ENCODE measurements around the gene ICA1. TPM values are rescaled to one million over a fixed set of nuclear protein-coding genes. Genes with fewer than 3 reads are reported as not detected.

The ICA1 gene
- total and polyA plus RNA-seq, 2 donors (not counting 3 experiments of a cell fraction or from before 2014, with no cell fraction given): 19.0 to 47.1 TPM

DNA sequence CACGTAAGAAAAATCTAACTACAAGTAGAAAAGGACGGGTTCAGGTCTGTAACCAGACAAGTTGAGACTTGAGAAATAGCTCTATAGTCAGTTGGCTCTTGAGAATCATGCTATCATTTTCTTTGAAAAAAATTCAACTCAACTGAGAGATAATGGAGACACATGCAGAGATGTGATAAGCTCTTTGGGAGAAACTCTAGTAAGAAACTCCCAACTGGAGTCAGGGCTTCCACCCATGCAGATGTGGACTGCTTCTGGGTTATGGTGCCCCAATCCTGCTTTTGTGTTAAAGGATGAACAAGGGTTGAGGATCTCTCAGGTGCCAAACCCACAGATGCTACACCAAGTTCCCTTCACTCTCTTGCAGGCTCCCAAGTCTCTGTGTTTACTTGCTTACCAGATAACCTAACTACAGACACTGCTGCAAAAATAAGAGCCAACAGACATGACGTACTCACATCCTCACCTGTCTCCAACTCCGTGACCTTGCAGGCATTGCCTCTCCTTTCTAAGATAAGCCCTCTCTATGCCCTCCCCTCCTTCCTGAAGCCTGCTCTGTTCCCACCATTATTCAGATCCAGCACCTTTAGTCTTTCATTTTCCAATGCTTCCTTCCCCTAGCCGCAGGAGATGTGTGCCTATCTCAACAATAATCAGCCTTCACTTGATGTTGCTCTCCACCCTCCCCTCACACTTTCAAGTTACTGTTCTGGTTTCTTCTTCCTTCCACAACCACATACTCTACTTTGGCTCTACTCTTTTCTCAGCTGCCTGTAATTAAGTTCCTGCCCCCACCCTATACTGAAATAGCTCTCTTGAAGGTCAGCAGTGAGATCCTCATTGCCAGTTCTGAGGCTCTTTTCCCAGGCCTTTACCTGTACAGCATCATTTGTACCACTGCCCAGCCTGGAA, 130.0 kb downstream of the ICA1 start:
- Histone ChIP-seq H3K4me1 (ENCODE audit: control insufficient read depth, extremely low read depth, insufficient read depth, low read length) (no peaks in the 10 kb centered on the region), H3K9me1 (replicated peaks; ENCODE audit: control insufficient read depth, extremely low read depth, insufficient read depth, low read length) (no peaks in the 10 kb centered on the region), H3K36me3 (ENCODE audit: control insufficient read depth in 2 of 2, extremely low read depth in 1 of 2, insufficient read depth in 2 of 2, low read length in 2 of 2) (peaks cover 0 to 2% of the 10 kb centered on the region in 2 experiments), H4K20me1 (replicated peaks; ENCODE audit: control insufficient read depth, extremely low read depth, insufficient read depth, low read length) (no peaks in the 10 kb centered on the region), H3K9ac (replicated peaks; ENCODE audit: extremely low read depth, insufficient read depth, low read length) (no peak overlapping the region), H3K9me3 (replicated peaks; ENCODE audit: control insufficient read depth, insufficient read depth, low read length) (no peaks in the 10 kb centered on the region), H3K4me3 (replicated peaks in 1 of 3; ENCODE audit: insufficient read depth in 1 of 3, low read depth in 1 of 3, low read length in 3 of 3) (no peak overlapping the region), H2AFZ (ENCODE audit: low read depth, low read length) (no peak overlapping the region), H3K4me2 (ENCODE audit: insufficient read depth, low read length) (no peak overlapping the region), H3K27me3 (ENCODE audit: control insufficient read depth in 2 of 2, insufficient read depth in 2 of 2, low read length in 2 of 2) (no peaks in the 10 kb centered on the region), H3K27ac (ENCODE audit: insufficient read depth, low read depth, low read length) (no peak overlapping the region), H3K79me2 (ENCODE audit: control insufficient read depth, insufficient read depth, low read length) (no peaks in the 10 kb centered on the region)
- FAIRE-seq (no peak), DNase-seq (ENCODE audit: low read depth, low spot score) (no peak)
- dilution Hi-C loops (cut with MboI; ENCODE audit: extremely low pct_ligation_motif_present, low sequenced_read_pairs): no loop called here
- ChIA-PET POLR2A (no interaction called here), CTCF (interaction anchor here (0.9 kb wide), 1 partner anchor 8 kb away, joined by 3 read pairs; no protein-coding TSS in a partner anchor)
- intact Hi-C loops (cut with micrococcal nuclease): no loop called here
- TF ChIP-seq, protein P1, sequence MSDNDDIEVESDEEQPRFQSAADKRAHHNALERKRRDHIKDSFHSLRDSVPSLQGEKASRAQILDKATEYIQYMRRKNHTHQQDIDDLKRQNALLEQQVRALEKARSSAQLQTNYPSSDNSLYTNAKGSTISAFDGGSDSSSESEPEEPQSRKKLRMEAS (IDR thresholded peaks at IDR 0.05; ENCODE audit: insufficient read depth, insufficient read length): no peak
- TF ChIP-seq POLR2A (IDR thresholded peaks at IDR 0.05; ENCODE audit: low read depth, low read length): no peak
- no peak for TF ChIP-seq POLR2AphosphoS5 (IDR thresholded peaks at IDR 0.05; ENCODE audit: insufficient read depth, low read depth, low read length)
- TF ChIP-seq FOS (IDR thresholded peaks at IDR 0.05; ENCODE audit: borderline replicate concordance, insufficient read depth, low read length): no peak
- TF ChIP-seq GATA2 (IDR thresholded peaks at IDR 0.05; ENCODE audit: insufficient read depth, insufficient read length, low read depth, low read length): no peak
- TF ChIP-seq, protein P2, sequence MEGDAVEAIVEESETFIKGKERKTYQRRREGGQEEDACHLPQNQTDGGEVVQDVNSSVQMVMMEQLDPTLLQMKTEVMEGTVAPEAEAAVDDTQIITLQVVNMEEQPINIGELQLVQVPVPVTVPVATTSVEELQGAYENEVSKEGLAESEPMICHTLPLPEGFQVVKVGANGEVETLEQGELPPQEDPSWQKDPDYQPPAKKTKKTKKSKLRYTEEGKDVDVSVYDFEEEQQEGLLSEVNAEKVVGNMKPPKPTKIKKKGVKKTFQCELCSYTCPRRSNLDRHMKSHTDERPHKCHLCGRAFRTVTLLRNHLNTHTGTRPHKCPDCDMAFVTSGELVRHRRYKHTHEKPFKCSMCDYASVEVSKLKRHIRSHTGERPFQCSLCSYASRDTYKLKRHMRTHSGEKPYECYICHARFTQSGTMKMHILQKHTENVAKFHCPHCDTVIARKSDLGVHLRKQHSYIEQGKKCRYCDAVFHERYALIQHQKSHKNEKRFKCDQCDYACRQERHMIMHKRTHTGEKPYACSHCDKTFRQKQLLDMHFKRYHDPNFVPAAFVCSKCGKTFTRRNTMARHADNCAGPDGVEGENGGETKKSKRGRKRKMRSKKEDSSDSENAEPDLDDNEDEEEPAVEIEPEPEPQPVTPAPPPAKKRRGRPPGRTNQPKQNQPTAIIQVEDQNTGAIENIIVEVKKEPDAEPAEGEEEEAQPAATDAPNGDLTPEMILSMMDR (IDR thresholded peaks at IDR 0.05; ENCODE audit: extremely low read depth in 1 of 2, insufficient read depth in 1 of 2, low read depth in 1 of 2, low read length in 2 of 2): no peak
- no peak for TF ChIP-seq EZH2 (IDR thresholded peaks at IDR 0.05; ENCODE audit: borderline replicate concordance, low read depth, low read length, severe bottlenecking)
- TF ChIP-seq MYC (IDR thresholded peaks at IDR 0.05; ENCODE audit: low read depth, low read length): no peak
- no peak for TF ChIP-seq JUN (IDR thresholded peaks at IDR 0.05; ENCODE audit: borderline replicate concordance, insufficient read depth, insufficient read length, low read depth)
- no TSS peak for BruUV-seq (replicated peaks)

All from endothelial cell of umbilical vein (primary cell).